ENCODE results near the gene PCYOX1L.

PCYOX1L gene

GRCh38 chr5:149367972-149368645 is 10.3 kb downstream of the PCYOX1L start:
- no peak for DNase-seq (ENCODE audit: low read depth)

- DNase-seq (ENCODE audit: low read depth), result no peak
These were observed 13.0 kb downstream of the PCYOX1L start for GRCh38 chr5:149370878-149371277.

GRCh38 chr5:149371296-149371962 is 13.6 kb downstream of the PCYOX1L start:
- DNase-seq (ENCODE audit: low read depth), result no peak

- DNase-seq (ENCODE audit: low read depth), result no peak
These were observed 14.4 kb downstream of the PCYOX1L start for GRCh38 chr5:149372076-149372795.

GRCh38 chr5:149372932-149373331 is 15.1 kb downstream of the PCYOX1L start:
- no peak for DNase-seq (ENCODE audit: low read depth)

- no peak for DNase-seq (ENCODE audit: low read depth)
These were observed 16.5 kb downstream of the PCYOX1L start for GRCh38 chr5:149374303-149374702.

- no peak for DNase-seq (ENCODE audit: low read depth)
These were observed 17.0 kb downstream of the PCYOX1L start for GRCh38 chr5:149374801-149375200.

GRCh38 chr5:149375434-149375833 is 17.6 kb downstream of the PCYOX1L start:
- DNase-seq (ENCODE audit: low read depth), result no peak

- no peak for DNase-seq (ENCODE audit: low read depth)
These were observed 18.3 kb downstream of the PCYOX1L start for GRCh38 chr5:149376104-149376503.

- no peak for DNase-seq (ENCODE audit: low read depth)
These were observed 19.0 kb downstream of the PCYOX1L start for GRCh38 chr5:149376711-149377447.

GRCh38 chr5:149378241-149378820 is 20.5 kb downstream of the PCYOX1L start:
- no peak for DNase-seq (ENCODE audit: low read depth)

- DNase-seq (ENCODE audit: low read depth), result no peak
These were observed 21.4 kb downstream of the PCYOX1L start, which contains the start of gene IL17B for GRCh38 chr5:149379177-149379761. TSS of gene IL17B (minus strand) at chr5:149379292. CDS start at chr5:149379225, 67 bp downstream.

- no peak for DNase-seq (ENCODE audit: low read depth)
These were observed 22.1 kb downstream of the PCYOX1L start for GRCh38 chr5:149379818-149380374.

- DNase-seq (ENCODE audit: low read depth), result no peak
These were observed 22.7 kb downstream of the PCYOX1L start for GRCh38 chr5:149380466-149381121.

- no peak for DNase-seq (ENCODE audit: low read depth)
These were observed 23.6 kb downstream of the PCYOX1L start for GRCh38 chr5:149381261-149381985.

- DNase-seq (ENCODE audit: low read depth), result no peak
These were observed 24.1 kb downstream of the PCYOX1L start for GRCh38 chr5:149381986-149382338.

GRCh38 chr5:149382517-149383220 is 24.8 kb downstream of the PCYOX1L start:
- DNase-seq (ENCODE audit: low read depth), result no peak

GRCh38 chr5:149383399-149383798 is 25.6 kb downstream of the PCYOX1L start:
- no peak for DNase-seq (ENCODE audit: low read depth)

GRCh38 chr5:149386166-149386565 is 28.3 kb downstream of the PCYOX1L start:
- no peak for DNase-seq (ENCODE audit: low read depth)

All from HS-27A (cell line).